Astrocyte (in vitro differentiated cells and primary cell): ENCODE results near the gene CYP4F8.

Experiments used
- EZH2 ChIP-seq: IDR thresholded peaks from 2 replicates; pipeline ENCODE4 v1.6.1; 2012; ENCODE audit warnings: mild to moderate bottlenecking, low read length, inconsistent platforms; ENCODE audit not compliant: insufficient read depth
- TF ChIP-seq, protein P1 (sequence below): IDR thresholded peaks from 2 replicates; pipeline ENCODE4 v1.5.1; 2011; ENCODE audit warnings: low read depth, mild to moderate bottlenecking, inconsistent platforms, low read length, moderate library complexity; ENCODE audit not compliant: insufficient read depth

DNA sequence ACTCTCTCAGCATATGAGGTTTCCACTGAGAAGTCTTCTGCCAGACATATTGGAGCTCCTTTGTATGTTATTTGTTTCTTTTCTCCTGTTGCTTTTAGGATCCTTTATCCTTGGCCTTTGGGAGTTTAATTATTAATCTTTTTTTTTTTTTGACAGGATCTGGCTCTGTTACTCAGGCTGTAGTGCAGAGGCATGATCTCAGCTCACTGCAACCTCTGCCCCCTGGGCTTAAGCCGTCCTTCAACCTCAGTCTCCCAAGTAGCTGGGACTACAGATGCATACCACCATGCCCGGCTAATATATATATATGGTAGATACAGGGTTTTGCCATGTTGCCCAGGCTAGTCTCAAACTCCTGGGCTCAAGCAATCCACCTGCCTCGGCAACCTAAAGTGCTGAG is 19.1 kb downstream of the CYP4F8 start:
- TF ChIP-seq, protein P1, sequence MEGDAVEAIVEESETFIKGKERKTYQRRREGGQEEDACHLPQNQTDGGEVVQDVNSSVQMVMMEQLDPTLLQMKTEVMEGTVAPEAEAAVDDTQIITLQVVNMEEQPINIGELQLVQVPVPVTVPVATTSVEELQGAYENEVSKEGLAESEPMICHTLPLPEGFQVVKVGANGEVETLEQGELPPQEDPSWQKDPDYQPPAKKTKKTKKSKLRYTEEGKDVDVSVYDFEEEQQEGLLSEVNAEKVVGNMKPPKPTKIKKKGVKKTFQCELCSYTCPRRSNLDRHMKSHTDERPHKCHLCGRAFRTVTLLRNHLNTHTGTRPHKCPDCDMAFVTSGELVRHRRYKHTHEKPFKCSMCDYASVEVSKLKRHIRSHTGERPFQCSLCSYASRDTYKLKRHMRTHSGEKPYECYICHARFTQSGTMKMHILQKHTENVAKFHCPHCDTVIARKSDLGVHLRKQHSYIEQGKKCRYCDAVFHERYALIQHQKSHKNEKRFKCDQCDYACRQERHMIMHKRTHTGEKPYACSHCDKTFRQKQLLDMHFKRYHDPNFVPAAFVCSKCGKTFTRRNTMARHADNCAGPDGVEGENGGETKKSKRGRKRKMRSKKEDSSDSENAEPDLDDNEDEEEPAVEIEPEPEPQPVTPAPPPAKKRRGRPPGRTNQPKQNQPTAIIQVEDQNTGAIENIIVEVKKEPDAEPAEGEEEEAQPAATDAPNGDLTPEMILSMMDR: no peak
- TF ChIP-seq EZH2: no peak
